GM18868 (cell line): ENCODE measurements around the gene SIGLEC7.
"Not testable (repeated sequence)": the region's sequence is repeated elsewhere in the genome, so short reads cannot be mapped to it uniquely, and the experiment has no call there.

Source experiments
- ATAC-seq: cut with Tn5 transposase; IDR thresholded peaks from one replicate; pipeline ENCODE4 v1.9.1; 2021; ENCODE audit warnings: mild to moderate bottlenecking, moderate library complexity; ENCODE audit not compliant: unreplicated experiment

Gene SIGLEC7

GRCh38 chr19:51137792-51138425 is 4.2 kb upstream of the SIGLEC7 start:
- no peak for ATAC-seq

- no peak for ATAC-seq
Observed at GRCh38 chr19:51138549-51138979, 3.5 kb upstream of the SIGLEC7 start.

- no peak for ATAC-seq
Observed at GRCh38 chr19:51139299-51140014, 2.6 kb upstream of the SIGLEC7 start.

GRCh38 chr19:51140441-51140840 is 1.7 kb upstream of the SIGLEC7 start:
- ATAC-seq, result no peak

GRCh38 chr19:51141181-51141580 is 920 bp upstream of the SIGLEC7 start:
- no peak for ATAC-seq

- not testable (repeated sequence) for ATAC-seq
Observed at GRCh38 chr19:51142809-51143475, 841 bp downstream of the SIGLEC7 start.

GRCh38 chr19:51143486-51143885 is 1.4 kb downstream of the SIGLEC7 start:
- ATAC-seq, result no peak

GRCh38 chr19:51144482-51145045 is 2.5 kb downstream of the SIGLEC7 start:
- ATAC-seq, result no peak

- ATAC-seq, result no peak
Observed at GRCh38 chr19:51145916-51146493, 3.9 kb downstream of the SIGLEC7 start.

GRCh38 chr19:51146751-51147150 is 4.7 kb downstream of the SIGLEC7 start:
- no peak for ATAC-seq

GRCh38 chr19:51147663-51148062 is 5.6 kb downstream of the SIGLEC7 start:
- no peak for ATAC-seq

GRCh38 chr19:51148580-51148979 is 6.5 kb downstream of the SIGLEC7 start:
- no peak for ATAC-seq

- ATAC-seq, result no peak
Observed at GRCh38 chr19:51150627-51151026, 8.5 kb downstream of the SIGLEC7 start.

- ATAC-seq, result no peak
Observed at GRCh38 chr19:51156710-51157109, 14.6 kb downstream of the SIGLEC7 start.

- no peak for ATAC-seq
Observed at GRCh38 chr19:51157265-51157664, 15.2 kb downstream of the SIGLEC7 start.

GRCh38 chr19:51158474-51159129 is 16.5 kb downstream of the SIGLEC7 start:
- no peak for ATAC-seq

GRCh38 chr19:51159656-51160055 is 17.6 kb downstream of the SIGLEC7 start:
- no peak for ATAC-seq

GRCh38 chr19:51161266-51161665 is 19.2 kb downstream of the SIGLEC7 start:
- no peak for ATAC-seq

GRCh38 chr19:51161867-51162496 is 19.9 kb downstream of the SIGLEC7 start:
- ATAC-seq, result no peak

- no peak for ATAC-seq
Observed at GRCh38 chr19:51163257-51163656, 21.2 kb downstream of the SIGLEC7 start.
